ENCODE measurements around the gene SNAP47. TPM values are rescaled to one million over a fixed set of nuclear protein-coding genes. Genes with fewer than 3 reads are reported as not detected.

The SNAP47 gene
- total and polyA plus RNA-seq, 9 of the 15 experiments (the other 6 are each of a cell fraction or from before 2014, with no cell fraction given), result 2.5 to 41.3 (median 32.6) TPM

DNA sequence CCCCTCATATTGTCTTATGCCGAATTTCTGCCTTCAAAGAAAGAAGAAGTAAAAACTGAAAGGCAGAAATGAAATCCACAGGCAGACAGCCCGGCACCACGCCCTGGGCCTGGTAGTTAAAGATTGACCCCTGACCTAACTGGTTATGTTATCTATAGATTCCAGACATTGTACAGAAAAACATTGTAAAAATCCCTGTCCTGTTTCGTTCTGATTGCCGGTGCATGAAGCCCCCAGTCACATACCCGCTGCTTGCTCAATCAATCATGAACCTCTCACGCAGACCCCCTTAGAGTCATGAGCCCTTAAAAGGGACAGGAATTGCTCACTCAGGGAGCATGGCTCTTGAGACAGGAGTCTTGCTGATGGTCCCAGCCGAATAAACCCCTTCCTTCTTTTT, 49.4 kb upstream of the SNAP47 start (continued):
- TF ChIP-seq UBTF (IDR thresholded peaks at IDR 0.05; ENCODE audit: borderline replicate concordance in 1 of 2, low read depth in 2 of 2, low read length in 2 of 2) (no peak), KLF16 (IDR thresholded peaks at IDR 0.05) (no peak), NCOR1 (IDR thresholded peaks at IDR 0.05) (peak; percentile 70), NFYB (IDR thresholded peaks at IDR 0.05; ENCODE audit: extremely low read depth, insufficient read length) (no peak), NR2C2 (CRISPR knock-in tag; IDR thresholded peaks at IDR 0.05) (no peak), NR2C2 (tag; IDR thresholded peaks at IDR 0.05) (peak; percentile 39; the same call in 1 of the 2 replicates), FOXM1 (IDR thresholded peaks at IDR 0.05; ENCODE audit: low read depth) (peak; percentile 33; the same call in 1 of the 2 replicates), FOXM1 (CRISPR knock-in tag; IDR thresholded peaks at IDR 0.05; ENCODE audit: low read depth) (no peak), STAG1 (CRISPR knock-in tag; IDR thresholded peaks at IDR 0.05; ENCODE audit: borderline replicate concordance) (no peak), SOX6 (IDR thresholded peaks at IDR 0.05) (peak; percentile 71; the same call in 1 of the 2 replicates), KDM5B (IDR thresholded peaks at IDR 0.05; ENCODE audit: insufficient replicate concordance, low read depth, low read length) (no peak), LEF1 (IDR thresholded peaks at IDR 0.05) (0 out of 2 replicates have a peak, but pooled peaks have one; percentile 21), SMAD4 (CRISPR knock-in tag; conservative IDR thresholded peaks at IDR 0.05) (peak; percentile 60), PURB (CRISPR knock-in tag; IDR thresholded peaks at IDR 0.05; ENCODE audit: low read depth) (no peak), TRIM24 (IDR thresholded peaks at IDR 0.05) (peak; percentile 53 to 54; a peak in 2 of 4 replicates), HOXB6 (CRISPR knock-in tag; IDR thresholded peaks at IDR 0.05; ENCODE audit: borderline replicate concordance) (no peak)
- TF ChIP-seq, protein P1, sequence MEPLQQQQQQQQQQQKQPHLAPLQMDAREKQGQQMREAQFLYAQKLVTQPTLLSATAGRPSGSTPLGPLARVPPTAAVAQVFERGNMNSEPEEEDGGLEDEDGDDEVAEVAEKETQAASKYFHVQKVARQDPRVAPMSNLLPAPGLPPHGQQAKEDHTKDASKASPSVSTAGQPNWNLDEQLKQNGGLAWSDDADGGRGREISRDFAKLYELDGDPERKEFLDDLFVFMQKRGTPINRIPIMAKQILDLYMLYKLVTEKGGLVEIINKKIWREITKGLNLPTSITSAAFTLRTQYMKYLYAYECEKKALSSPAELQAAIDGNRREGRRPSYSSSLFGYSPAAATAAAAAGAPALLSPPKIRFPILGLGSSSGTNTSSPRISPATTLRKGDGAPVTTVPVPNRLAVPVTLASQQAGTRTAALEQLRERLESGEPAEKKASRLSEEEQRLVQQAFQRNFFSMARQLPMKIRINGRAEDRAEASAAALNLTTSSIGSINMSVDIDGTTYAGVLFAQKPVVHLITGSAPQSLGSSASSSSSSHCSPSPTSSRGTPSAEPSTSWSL (CRISPR knock-in tag; IDR thresholded peaks at IDR 0.05; ENCODE audit: borderline replicate concordance), result no peak
